ENCODE measurements around the gene USP6.
A peak's percentile ranks its signal among the peaks of the same experiment; 100 is the strongest.
"Not testable (repeated sequence)": the region's sequence is repeated elsewhere in the genome, so short reads cannot be mapped to it uniquely, and the experiment has no call there.

The USP6 gene

DNA sequence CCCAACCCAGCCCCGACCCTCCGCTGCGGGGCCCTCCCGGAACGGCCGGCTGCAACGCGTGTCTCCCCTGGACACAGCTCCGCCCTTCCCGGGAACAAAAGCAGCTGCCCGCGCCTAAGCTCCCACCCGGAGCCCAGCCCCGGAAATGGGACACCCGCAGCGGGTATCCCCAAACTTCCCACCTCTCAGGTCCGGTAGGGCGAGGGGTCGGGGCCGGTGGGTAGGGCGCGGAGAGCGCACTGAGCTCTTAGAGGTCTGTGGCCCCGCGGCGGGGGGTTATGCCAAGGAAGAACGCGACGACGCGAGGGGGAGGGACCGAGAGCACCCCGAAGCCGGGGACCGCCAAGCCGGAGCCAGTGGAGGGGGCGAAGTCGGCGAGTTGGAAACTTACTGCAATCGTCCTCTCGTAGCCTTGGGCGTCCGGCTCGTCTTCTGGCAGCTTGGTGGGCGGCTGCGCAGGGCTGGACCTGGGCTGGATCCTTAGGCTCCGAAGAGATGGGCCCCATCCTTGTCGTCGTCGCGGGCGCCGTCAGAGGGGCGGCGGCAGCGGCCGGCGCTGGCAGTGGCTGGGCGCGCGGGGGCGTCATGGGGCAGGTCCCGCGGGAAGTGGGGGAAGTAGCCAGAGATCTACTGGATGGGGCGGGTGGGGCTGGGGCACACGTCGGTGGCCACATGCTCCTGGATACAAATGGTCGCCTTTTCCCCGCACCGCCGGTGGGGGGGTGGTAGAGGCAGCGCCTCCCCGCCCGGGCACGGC is 6.9 kb downstream of the USP6 start:
- DNase-seq = peak; percentile 60

- DNase-seq = no peak
Observed at GRCh38 chr17:5123343-5124124, 7.7 kb downstream of the USP6 start.

DNA sequence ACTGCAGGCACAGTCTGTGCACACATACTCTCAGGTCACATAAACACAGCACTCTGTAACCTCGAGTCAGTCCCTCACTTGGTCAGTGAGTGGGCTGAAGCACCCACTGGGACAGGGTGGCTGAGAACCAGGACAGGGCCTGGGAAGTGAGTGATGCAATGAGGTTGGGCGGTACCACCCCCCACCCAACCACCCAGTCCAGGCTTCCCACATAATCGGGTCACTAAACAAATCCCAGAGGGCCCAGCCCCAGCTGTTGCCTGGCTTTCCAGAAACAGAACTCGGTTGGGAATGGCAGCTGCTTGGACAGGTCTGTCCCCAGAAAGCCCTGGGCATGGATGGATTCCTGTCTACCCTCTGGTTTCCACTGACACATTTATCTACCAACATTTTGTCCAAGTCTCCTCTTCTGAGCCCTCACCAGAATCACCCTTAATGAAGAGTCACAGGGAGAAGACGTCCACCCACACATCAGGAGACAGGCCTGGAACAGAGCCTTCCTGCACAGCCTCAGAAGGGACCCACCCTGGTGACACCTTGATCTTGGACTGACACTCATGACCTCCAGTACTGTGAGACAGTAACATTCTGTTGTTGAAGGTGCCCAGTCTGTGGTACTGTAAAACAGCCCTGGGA is 8.4 kb downstream of the USP6 start:
- not testable (repeated sequence) for DNase-seq

DNA sequence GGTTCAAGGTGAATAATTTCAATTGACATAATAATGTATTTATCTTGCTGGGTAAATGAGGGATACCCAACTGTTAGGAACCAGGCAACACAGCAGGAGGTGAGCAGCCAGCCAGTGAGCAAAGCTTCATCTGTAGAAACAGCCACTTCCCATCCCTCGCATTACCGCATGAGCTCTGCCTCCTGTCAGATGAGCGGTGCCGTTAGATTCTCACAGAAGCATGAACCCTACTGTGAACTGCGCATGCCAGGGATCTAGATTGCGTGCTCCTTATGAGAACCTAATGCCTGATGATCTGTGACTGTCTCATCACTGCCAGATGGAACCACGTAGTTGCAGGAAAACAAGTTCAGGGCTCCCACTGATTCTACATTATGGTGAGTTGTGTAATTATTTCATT is 9.1 kb downstream of the USP6 start:
- not testable (repeated sequence) for DNase-seq

DNA sequence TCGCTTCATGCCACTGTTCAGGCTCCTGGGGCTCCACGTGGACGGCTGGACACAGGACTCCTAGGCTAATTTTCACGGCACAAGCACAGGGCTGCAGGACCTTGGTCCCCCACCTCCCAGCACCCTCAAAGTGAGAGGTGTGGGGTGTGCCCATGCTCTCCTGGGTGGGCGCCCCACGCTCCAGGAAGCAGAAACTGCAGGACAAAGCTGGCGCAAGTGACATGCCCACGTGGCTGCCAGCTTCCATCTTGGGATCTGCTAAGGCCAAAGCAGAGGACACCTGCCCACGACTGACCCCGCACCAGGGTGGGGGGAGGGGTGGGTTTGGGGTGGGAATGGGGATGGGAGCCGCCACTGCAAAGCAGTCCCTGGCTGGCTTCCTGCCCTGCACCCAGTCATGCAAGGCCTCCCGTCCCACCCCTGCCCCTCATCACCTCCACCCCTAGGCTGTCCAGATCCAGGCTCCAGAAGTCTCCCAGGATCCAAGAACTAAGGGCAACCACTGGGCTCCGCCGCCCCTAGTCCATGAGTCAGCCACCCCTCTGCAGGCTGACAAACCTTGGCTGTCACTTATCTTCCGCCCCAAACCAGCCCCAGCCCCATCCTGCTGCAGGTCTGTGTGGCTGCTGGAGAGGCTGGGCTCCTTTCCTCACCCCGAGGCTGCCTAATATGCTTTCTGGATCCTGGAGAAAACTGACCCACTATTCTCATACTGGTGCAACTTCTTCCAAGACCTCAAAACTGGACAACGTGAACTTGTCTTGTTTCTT is 11.1 kb downstream of the USP6 start:
- DNase-seq = no peak

GRCh38 chr17:5127910-5128309 is 12.1 kb downstream of the USP6 start:
- DNase-seq = no peak

DNA sequence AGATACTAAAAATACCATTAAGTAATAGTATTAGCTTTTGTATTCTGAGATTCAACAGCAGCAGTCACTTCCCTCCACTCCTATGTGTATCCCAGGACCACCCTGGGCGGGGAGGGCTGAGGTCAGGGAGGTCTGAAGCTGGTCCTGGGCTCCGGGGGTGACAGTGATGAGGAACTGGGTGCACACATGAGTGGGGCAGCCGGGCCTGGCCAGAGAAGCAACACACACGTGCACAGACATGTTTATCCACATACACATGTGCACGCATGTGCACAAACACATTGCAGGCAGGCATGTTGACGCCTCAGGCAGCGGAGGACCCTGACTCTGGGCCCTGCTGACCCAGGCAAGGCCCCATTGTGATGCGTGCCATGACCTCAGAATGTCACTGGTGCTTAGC is 12.6 kb downstream of the USP6 start:
- DNase-seq = not testable (repeated sequence)

GRCh38 chr17:5128905-5129535 is 13.2 kb downstream of the USP6 start:
- DNase-seq = no peak

GRCh38 chr17:5129770-5130169 is 13.9 kb downstream of the USP6 start:
- DNase-seq = not testable (repeated sequence)

GRCh38 chr17:5130261-5130660 is 14.4 kb downstream of the USP6 start:
- not testable (repeated sequence) for DNase-seq

DNA sequence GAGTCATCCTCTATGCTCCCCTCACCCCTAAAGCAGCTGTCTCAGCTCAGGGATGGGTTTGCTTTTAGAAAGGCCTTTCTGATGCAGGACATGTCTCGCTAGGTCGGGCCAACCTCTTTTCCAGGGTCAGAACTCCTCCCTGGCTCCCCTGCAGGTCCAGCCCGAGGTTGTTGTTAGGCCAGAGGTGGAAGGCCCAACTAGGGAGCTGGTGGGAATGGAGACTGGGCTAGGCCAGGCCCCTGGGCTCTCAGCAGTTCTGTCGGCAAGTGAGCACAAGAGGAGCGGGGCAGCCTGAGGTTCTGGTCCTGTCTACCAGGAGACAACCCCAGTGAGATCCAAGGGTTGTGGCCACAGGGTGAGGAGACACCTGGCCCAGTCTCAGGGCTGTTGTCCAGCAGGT is 14.9 kb downstream of the USP6 start:
- DNase-seq = not testable (repeated sequence)

DNA sequence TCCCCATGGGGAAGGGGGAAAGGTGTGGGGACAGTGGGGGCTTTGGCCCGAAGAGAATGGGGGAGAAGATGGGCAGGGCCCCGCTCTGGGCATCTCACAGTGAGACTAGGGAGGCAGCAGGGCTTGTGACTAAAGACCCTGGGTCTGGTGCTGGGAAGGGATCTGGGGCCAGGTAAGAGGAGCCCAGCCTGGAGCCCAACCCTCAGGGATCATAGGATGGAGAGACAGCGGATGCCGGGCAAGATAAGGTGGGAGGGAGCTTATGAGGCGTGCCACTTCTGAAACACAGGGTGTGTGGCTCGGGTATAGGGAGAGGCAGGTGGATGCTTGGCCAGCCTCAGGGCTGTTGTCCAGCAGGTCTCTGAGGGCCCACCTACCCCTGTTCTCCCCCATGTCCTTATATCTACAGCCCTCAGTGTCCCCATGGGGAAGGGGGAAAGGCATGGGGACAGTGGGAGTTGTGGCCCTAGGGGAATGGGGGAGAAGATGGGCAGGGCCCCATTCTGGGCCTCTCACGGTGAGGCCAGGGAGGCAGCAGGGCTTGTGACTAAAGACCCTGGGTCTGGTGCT is 15.4 kb downstream of the USP6 start:
- no peak for DNase-seq

DNA sequence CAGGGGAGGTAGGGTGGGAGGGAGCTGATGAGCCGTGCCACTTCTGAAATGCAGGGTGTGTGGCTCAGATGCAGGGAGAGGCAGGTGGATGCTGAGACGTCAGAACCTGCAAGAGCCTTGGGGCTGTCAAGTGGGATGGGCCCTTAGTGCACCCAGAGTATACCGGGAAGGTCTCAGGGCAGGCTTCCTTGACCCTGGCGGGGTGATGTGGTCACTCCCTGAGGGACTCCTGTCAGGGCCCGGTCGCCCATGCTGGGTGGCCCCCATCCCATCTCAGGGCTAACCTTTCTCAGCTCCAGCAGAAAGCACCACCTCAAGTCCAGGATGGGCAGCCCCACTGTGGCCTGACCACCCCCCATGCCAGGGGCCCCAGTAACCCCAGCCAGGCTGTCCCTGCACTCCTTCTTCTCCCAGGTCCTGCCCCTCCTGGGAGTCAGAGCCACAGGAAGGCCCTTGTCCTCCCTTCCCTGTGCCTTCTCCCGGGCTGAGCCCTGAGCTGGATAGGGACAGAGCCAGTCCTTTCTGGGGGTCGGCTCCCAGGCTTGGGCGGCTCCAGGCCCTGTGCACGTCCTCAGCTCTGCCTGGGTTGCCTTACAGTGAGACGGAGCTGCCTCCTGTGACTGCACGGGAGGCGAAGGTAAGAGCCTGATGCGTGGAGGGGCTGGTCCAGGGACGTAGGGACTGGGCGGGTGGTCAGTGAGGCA is 16.1 kb downstream of the USP6 start:
- DNase-seq = not testable (repeated sequence)

DNA sequence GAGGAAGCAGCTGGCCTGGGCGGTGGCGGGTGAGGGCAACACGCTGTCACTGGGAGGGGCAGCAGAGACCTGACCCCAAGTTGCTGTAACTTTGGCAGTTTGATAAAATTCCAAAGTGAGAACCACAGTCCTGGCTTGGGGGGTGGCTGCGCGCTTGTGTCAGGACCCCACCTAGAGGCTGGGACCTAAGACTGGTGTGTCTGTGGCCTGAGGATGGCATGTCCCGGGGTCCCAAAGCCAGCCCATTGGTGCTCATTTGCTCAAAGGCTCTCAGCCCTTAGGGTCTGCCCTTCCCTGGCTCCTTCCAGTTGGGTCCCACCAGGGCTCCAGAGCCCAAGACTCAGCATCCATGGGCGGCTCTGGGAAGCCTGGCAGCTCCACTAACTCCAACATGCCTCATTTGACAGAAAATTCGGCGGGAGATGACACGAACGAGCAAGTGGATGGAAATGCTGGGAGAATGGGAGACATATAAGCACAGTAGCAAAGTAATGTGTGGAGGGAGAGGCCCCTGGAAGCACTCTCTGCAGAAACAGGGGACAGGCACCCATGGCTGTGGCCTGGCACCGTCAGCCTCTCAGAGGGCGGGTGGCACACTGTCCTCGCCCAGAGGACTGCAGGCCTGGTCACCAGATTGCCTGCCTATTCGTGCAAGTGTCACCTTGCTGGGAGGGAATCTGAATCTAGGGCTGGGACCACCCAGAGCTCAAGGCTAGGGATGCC is 16.8 kb downstream of the USP6 start:
- not testable (repeated sequence) for DNase-seq

DNA sequence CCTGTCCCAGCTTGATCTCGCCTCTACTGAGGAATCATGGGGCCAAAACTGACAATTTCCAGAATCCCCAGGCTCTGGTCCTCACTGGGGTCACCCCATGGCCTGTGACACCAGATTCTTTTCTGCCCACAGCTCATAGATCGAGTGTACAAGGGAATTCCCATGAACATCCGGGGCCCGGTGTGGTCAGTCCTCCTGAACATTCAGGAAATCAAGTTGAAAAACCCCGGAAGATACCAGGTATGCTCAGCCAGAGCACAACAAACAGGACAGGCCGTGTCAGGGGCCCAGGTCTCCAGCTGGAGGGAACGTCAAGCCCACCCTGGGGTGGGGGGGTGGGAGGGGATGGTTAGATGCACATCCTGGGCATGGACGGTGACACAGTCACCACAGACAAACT is 17.5 kb downstream of the USP6 start:
- DNase-seq = no peak

DNA sequence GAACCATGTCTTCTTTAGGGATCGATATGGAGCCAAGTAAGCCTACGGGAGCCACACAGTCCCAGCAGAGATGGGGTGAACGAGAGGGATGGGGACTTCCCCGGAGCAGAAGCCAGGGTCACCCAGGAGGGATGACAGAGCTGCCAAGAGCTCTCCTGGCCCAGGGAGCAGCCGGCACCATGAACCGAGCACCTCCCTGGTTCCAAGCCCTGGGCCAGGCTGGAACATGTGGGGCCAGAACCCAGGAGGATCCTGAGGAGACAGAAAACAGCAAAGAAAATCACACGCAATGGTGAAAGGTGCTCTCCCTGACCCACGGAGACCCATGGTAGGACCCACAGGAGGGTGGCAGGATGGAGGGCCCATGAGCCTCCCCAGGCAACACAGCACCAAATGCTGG is 18.1 kb downstream of the USP6 start:
- DNase-seq = not testable (repeated sequence)

DNA sequence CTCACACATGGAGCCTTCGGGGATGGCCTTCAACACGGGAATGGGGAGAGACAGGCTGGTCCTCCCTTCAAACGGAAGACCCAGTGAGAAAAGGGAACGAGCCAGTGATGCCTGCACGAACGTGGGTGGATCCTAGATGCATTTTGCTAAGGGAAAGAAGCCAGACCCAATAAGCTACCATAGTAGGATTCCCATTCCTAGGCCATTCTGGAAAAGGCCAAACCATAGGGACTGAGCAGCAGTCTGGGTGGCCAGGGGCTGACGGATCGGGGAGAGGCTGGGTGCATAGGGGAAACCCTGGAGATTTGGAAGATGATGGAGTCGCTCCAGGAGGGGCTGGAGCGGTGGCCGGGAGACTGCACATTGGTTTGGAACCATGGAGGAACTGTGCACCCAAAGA is 18.7 kb downstream of the USP6 start:
- not testable (repeated sequence) for DNase-seq

DNA sequence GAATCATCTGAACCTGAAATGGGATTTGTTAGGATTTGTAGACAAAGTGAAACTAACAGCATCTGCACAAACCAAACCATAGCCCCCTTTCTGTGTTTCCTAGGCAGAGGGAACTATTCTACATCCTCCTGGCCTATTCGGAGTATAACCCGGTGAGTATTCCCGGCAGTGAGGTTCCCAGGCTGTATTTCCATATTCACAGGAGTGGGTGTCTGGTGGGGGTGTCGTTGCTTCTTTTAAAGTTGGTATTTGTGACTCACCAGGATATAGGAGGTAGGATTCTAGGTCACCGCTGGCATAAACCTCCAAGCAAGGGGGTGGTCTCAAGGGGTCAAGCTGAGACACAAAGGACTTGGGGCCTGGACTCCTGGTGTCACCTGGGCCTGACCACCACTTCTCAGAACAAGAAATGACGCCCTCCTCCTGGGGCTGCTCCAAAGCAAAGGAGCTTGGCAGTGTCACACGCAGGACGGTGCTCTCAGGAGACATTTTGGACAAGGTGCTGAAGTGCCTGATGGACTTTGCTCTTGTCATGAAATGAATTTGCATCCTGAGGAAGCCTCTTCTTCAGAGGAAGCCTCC is 19.4 kb downstream of the USP6 start:
- not testable (repeated sequence) for DNase-seq

DNA sequence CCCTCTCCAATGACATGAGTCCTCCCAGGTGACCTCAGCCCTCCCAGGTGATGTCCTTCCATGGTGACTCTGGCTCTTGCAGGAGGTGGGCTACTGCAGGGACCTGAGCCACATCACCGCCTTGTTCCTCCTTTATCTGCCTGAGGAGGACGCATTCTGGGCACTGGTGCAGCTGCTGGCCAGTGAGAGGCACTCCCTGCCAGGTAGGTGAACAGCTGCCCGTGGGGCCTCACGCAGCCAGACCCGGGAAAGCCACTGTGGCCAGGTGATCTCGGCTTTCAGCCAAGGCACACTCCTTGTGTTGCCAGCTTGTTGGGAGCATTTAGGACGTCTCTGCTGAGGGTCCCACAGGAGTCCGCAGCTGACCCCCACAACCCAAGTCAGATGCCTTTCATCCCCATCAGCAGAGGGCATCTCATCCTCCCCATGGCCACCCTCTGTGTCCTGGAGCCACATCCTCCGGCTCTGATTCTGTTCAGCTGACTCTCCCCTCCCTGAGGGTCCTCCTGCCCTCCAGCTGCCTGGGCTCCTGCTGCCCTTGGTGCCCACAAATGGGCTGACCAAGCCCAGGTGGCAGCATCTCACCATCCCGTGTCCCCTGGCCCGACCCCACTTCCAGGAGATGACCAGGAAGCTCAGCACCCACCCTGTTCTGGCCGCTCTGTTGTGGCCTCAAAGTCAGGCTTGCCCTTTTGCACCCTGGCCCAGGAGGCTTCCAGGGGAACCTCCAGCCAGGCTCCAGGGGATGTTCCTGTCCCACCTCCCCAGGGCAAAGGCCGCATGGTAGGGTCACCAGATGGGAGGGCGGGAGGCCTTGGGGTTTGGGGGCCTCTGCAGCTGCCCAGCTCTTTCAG is 20.1 kb downstream of the USP6 start:
- DNase-seq = no peak
